Measurements from ENCODE around the gene NCAPG2.

NCAPG2 gene

DNA sequence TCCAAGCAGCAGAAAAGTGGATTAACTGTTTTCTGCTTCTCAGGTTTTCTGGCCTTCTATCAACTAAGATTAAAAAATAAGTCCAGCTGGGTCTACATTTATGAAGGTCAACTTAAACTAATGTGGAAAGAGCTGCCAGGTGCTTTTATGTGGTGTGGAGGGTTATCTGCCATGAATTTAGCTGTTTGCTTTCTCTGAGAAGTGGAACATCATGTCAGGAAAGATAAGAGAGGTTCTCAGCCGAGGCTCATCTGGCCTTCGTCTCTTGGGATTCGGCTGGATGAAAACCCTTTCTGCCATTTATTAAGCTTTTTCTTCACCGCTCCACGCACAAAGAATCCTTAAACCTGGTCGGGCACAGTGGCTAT lies 122.5 kb downstream of the NCAPG2 start:
- H3K27ac ChIP-seq (ENCODE audit: low read length) = no peak overlapping the region
- peaks cover 4 to 12% of the 10 kb centered on the region in 2 donors for H3K4me1 ChIP-seq (ENCODE audit: control insufficient read depth in 1 of 2, insufficient read depth in 2 of 2, low read length in 2 of 2)
- peaks cover 10 to 14% of the 10 kb centered on the region in 2 donors for H3K9me3 ChIP-seq (ENCODE audit: control insufficient read depth in 1 of 2, low read length in 2 of 2)
- no peaks in the 10 kb centered on the region for H3K36me3 ChIP-seq (ENCODE audit: control insufficient read depth in 1 of 2, insufficient read depth in 2 of 2, low read length in 2 of 2)
- no peak overlapping the region for H3K4me3 ChIP-seq (ENCODE audit: low read depth in 1 of 2, low read length in 2 of 2)
- peaks cover 25% of the 10 kb centered on the region for H3K27me3 ChIP-seq (ENCODE audit: low read depth, low read length)

DNA sequence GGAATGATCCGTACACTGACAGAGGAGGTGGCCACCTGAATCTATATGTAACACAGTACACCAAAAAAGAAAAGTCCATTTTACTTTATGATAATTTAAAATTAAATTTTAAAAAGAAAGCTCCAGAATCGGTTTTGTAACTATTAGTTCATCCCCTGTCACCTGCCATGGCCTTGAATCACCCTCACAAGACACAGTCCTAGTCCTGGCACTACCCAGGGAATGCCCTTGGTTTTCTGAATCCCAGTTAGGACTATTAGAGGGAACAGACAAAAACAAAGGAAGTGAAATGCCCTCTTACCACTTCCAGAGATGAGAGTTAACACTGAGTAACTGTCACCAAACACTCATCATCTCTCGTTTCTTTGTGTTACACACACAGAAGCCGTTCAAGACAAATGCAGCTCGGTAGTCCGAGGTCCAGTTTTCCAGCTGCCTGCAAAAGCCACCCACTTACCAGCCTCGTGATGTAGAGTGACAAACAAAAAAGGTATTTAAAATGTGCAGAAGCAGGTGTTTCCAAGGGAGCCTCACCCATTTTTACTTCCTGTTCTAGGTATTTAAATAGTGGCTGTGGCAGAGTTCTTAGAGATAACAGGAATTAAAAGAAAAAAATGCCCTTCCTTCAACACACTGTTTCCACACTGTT lies 123.0 kb downstream of the NCAPG2 start:
- no peaks in the 10 kb centered on the region for H3K36me3 ChIP-seq (ENCODE audit: control insufficient read depth in 1 of 2, insufficient read depth in 2 of 2, low read length in 2 of 2)
- H3K4me3 ChIP-seq (ENCODE audit: low read depth in 1 of 2, low read length in 2 of 2) = no peak overlapping the region
- H3K4me1 ChIP-seq (ENCODE audit: control insufficient read depth in 1 of 2, insufficient read depth in 2 of 2, low read length in 2 of 2) = peaks cover 4 to 9% of the 10 kb centered on the region in 2 donors
- no peak overlapping the region for H3K27ac ChIP-seq (ENCODE audit: low read length)
- peaks cover 10 to 14% of the 10 kb centered on the region in 2 donors for H3K9me3 ChIP-seq (ENCODE audit: control insufficient read depth in 1 of 2, low read length in 2 of 2)
- H3K27me3 ChIP-seq (ENCODE audit: low read depth, low read length) = peaks cover 25% of the 10 kb centered on the region

All from muscle layer of duodenum (tissue), 2 donors.